EH (cell line): ENCODE measurements around the gene MME.

Experiments used
- DNase-seq: peaks from one replicate; pipeline ENCODE4 v3.0.0-alpha.2; 2015; ENCODE audit warnings: low read depth

The MME gene

DNA sequence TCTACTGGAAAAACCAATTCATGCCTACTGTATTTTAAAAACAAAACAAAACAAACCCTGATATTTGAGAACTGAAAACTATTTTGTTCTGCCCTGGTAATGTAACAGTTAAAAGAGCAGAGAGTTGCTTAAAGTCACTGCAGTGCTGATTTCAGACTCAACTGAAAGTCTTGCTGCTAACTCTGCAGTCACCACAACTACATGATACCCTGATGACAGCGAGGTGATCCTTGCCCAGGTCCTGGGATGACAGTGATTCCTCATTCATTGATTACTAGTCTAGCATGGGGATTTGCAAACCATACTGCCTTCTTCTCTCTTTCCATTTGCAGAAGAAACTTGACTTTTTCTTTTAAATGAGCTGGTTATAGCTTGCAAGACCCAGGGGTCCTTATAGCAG lies 67.5 kb downstream of the MME start:
- DNase-seq: no peak

DNA sequence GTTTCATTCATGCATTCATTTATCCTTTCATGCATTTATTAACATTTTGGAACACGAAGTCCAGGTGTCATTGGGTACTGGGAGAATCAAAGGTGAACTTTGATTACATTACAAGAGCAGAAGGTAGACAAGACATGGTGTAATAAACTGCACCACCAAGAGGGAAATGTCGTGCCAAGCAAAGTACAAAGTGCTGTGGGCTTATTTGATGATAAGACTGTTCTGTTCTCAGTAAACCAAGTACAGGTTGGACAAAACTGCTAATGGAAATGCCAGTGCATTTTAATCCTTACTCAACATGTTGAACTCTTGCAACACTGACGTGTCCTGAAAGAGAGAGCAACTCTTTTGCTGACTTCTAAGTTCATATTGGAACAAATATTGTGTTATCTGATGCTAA lies 69.4 kb downstream of the MME start:
- no peak for DNase-seq

DNA sequence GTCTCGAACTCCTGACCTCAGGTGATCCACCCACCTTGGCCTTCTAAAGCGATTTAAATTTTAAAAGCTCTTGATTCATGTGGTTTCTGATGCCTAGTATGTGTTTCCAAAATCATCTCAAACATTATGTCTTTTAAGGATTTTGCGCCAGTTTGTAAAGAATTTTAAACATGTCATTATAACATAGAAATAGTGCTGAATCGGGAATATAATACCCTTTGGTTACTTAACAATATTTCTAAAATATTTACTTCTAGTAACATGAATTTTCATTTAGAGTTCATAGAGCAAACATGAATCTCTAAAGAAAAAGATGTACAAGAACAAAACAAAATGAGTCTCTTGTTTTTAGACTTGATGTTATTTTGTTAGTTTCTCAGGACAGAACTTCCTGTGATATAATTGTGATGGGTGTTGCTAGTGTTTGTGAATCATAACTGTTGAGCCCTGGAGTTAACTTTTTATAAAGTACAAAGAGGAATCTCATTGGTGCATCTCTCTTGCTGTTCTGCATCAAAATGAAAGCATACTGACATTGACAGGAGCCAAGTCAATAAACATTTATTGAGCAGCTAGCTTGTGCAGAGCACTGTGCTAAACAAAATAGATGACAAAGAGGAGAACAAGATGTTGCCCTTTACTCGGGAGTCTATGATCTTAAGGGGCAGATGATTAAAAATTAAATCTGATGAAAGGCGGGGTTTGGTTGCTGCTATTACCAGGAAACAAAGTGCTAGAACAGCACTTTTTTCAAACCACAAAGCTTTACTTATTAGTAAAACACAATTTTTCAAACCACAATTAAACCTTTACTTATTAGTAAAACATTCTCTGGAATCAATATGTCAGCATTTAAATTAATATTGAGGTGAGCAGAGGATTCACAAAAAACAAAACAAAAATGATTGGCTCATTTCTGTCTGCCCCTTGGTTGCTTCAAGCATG lies 73.4 kb downstream of the MME start:
- peak; percentile 5 for DNase-seq

DNA sequence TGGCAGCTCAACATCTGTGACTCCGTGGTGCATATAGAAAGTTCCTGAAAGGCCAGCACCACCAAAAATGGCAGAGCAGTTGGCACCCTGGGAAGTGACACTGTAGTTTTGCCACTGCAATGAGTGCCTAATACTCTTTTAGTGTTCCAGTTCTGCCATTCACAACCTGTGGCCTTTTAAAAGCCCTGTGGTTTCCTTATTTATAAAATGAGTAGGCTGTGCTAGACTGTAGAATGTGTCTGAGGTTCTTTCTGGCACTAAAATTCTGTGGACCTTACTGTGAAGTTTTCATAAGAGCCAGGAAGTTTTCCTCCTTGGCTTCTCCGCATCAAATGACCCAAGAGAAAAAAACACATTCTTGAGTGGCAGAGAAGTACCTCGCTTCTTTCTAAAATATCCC lies 74.1 kb downstream of the MME start:
- DNase-seq: peak; percentile 17

DNA sequence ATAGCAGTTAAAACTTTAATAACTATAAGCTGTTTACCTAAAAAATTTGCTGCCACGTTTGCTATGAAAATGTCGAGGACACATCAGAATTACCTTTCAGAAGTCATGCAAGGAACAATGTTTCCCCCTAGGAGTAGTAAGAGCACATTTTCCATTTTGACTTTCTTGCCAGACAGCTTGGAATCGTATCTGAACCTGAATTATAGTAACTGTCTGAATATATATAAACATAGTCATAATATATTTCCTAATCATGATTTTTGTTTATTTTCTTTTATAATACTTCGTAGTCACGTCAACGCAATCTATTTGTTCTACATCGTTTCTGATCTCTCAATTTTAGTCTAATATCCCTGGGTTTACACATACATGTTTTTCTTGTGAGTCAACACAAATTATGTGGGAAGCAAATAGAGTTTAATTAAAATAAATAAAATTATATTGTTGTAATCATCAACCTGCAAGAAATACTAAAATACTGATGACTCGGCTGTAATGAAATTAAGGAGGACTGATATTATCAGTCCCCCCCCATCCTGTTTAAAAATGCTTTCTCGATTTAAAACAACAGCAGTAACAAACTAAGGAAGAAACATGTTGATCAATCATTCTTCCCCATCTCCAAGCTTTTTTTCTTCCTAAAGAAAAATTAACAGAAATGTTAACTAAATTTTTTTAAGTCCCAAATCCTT lies 78.4 kb downstream of the MME start:
- no peak for DNase-seq

DNA sequence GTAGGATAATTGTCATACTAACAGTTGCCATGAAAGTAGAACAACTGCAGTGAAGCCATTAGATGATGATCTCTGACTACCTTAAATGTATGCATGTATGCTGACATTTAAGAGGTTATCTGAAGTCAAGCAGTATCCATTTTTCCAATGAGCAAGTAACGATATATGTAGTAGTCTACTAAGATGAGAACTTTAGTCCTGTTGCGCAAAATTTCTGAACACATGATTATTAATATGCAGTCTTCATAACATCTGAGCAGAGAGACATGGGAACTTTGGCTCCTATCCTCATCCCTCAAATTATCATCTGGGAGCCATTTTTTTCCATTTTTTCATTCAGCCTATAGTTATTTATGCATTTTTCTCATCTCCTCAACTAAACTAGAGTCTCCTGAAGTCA lies 79.2 kb downstream of the MME start:
- no peak for DNase-seq

DNA sequence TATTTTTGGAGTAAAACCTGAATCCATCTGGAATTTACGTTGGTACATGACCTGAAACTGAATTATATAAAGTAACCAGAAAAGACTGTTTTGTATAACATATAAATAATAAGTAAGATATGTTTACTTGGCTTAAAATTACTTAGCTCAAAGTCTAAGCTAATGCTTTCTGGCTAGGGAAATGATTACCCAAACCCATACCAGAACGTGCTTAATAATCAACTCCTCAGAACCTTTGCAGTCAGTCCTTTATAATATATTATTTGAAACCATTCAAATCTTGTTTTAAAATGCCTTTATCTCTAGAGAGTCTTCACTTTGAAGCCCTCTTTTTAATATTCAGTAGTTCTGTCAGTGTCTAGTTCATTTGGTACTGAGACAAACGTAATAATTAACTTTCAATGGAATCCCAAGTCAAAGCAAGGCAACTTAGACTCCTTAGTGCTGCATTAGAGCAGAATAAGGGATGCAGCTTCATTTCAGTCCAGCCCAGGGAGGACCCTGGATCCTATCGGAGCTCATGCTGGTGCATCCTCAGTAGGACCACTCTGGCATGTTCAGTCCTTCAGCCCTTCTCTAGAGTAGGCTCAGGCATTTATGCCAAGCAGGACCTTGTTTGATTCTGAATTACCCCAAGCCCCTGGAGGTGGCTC lies 81.6 kb downstream of the MME start:
- no peak for DNase-seq

DNA sequence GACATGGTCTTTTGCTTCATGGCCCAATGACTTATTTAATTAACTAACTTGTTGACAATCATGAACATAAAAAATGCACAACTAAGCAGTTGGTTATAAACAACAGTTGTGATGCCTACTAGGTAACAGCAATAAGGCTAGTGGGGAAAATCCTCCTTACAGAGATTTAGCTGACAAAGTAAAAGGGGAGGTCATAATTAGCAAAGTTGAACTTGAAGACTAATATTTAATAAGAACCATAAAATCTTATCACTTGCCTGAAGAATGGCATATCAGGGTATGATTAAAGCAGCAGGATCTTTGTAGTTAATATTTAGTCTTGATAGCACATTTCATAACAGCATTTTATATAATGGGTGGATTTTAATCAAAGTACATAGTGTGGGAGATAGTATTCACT lies 84.2 kb downstream of the MME start:
- no peak for DNase-seq

DNA sequence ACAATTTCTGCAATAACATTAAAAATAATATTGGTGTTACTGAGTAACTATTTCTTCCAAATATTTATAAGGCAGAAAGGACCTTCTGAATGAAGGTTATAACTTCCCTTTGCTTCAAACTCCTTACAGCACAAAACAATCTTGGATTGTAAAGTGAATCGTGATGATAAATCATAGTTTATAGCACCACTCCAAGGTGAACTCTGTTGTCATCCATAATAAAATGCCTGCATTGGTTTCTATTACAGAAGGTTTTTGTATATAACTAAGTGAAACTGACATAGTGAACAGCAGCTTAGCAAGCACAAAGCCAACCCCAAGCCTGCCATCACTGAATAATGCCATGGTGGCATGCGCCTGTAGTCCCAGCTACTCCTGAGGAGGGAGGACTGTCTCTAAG lies 86.3 kb downstream of the MME start:
- no peak for DNase-seq

DNA sequence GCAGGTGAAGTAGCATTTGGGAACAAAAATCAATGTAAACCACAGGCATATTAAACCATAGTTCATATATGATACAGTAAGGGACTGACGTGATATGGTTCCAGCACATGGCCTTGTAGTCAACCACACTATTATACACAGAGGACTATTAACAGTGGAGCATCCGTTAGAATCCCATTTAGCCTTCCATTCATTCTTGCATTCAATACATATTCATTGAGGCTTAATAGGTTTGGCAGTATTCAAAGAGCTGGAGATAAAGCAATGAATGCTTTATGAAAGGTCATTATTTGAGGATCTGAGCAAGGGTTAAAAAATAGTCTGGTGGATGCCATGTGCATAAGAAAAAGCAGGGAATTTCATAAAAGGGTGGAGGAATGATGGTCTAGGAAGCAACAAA lies 89.1 kb downstream of the MME start:
- DNase-seq: no peak

DNA sequence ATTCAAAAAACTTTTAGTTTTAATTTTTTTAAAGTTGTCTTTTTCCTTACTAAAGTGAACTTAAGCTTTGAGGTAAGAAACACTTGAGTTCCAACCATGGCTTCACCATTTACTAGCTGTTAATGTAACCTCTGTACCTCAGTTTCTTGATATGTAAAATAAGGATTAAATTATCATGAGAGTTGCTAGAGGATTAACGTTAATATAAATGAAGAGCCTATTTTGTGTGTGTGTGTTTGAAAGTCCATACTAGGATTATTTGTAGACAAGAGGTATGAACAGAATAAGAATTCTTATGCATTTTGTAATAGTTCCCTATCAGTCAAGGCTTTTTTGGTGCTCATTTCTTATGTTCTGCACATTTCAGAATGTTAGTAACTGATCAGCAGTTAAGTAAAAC lies 93.7 kb downstream of the MME start:
- no peak for DNase-seq

DNA sequence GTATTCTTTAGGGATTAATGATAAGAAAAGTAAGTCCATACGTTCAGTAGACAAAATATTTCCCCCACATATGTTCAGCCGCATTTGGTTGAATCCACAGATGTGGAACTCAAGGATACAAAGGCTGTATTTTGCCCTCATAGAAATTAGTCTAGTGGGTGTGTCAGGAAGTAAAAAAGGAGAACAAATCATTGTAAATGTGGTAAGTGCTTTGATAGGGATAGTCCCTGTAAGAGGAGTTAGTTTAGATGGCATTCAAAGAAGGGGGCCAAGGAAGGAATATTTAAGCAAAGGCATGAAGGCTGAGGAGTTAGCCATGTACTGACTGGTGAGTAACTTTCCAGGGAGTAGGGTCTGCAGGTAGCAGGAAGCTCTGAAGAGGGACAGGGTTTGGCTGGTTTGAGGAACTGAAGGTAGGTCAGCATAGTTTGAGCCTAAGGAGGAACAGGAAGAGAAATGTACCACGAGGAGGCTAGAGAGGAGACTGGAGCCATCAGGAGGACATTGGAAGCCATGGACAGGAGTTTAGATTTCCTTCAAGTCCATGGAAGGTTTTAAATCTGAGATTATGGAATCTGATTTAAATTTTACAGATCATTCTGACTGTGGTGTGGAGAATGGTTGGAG lies 98.8 kb downstream of the MME start:
- DNase-seq: no peak

DNA sequence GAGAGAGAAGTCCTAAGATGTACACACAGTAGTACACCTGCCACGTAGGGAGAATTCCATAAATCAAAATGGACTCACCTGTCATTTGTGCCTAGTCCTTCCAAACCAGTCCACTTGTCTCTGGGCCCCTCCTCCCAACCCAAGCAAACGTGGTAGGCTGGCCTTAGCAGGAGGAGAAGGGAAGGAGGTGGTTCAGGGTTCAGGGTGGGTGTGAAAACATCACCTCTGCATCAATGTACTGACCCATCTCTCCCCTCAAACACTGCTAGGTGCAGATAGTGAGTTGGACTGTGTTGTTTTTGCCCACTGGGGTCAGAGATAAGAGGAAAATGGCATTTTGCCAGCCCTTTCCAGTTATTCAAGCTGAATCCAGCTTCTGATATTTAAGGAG lies 99.3 kb downstream of the MME start:
- DNase-seq: no peak

DNA sequence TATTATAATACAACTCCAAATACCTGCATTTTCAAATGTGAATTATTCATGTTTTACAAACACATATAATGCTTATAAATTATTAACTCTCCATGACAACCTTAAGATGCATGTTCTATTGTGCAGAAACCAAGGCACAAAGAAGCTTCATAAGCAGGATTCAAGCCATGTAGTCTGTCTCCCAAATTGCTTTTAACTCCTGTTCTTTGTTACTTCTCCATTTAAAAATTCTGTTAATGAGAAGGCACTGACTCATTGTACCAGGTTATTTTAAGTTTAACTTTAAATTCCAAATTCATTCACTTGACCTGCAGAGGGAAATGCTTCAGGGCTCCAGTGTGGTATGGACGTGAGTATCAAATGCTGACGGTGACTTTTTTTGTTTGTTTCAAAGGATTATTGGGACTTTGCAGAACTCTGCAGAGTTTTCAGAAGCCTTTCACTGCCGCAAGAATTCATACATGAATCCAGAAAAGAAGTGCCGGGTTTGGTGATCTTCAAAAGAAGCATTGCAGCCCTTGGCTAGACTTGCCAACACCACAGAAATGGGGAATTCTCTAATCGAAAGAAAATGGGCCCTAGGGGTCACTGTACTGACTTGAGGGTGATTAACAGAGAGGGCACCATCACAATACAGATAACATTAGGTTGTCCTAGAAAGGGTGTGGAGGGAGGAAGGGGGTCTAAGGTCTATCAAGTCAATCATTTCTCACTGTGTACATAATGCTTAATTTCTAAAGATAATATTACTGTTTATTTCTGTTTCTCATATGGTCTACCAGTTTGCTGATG lies 100.0 kb downstream of the MME start:
- no peak for DNase-seq

DNA sequence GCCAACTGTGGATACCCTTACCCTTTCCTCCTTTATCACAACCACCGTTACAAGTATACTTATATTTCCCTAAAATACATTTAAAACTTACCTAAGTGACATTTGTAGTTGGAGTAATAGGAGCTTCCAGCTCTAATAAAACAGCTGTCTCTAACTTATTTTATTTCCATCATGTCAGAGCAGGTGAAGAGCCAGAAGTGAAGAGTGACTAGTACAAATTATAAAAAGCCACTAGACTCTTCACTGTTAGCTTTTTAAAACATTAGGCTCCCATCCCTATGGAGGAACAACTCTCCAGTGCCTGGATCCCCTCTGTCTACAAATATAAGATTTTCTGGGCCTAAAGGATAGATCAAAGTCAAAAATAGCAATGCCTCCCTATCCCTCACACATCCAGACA lies 102.3 kb downstream of the MME start:
- DNase-seq: no peak

DNA sequence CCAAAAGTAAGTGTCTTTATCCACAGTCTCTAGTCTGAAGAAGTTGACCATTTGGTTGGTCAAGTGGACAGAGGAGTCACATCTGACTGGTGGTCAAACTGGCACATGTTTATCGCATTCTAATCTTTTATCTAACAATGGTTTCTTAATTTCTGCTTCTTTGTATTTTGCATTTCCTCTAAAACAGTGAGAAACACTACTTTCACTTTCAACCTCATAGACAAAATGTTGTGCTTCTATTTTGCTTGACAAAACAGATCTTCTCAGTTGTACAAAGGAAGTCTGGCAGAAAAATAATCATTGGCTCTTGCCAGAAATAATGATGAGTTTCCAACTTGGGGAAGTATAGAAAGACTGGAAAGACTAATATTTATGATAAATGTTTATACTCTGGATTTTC lies 103.9 kb downstream of the MME start:
- DNase-seq: no peak

DNA sequence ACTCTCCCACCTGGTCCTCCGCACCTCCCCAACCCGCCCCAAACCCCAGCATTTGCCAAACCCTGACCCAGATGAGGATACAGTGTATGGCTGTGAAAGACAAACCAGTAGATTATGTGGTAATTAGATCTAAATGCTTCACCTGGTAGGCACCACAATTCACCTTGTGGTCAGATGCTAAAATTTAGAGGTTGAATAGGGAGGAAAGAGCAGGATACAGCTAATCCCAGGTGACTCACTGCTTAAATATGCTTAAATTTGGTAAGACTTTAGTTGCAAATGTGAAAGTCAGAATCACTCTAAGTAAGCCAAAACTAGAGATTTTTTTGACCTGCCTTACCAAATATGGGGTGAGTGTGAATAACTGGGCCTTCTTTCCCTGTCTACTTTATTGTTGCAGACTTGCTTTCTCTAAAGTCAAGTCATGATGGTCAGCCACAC lies 105.5 kb downstream of the MME start:
- peak; percentile 75 for DNase-seq

DNA sequence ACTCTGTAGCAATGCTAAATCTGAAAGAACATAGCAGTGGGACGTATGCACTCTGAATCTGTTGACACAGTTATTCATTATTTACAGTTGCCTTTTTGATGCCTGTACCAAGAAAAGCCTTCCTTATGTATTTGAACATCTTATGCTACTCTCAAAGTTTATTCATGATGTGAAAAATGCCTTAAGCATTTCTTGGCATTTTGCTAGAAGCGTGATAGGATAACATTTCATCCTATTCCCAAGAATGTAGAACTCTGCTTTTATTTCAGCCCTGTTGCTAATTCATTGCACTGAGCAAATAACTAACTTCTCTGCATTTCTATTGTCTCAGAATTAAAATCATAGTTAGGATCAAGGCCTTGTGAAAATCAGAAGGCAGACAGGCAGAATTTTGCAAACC lies 107.9 kb downstream of the MME start:
- DNase-seq: peak; percentile 34

DNA sequence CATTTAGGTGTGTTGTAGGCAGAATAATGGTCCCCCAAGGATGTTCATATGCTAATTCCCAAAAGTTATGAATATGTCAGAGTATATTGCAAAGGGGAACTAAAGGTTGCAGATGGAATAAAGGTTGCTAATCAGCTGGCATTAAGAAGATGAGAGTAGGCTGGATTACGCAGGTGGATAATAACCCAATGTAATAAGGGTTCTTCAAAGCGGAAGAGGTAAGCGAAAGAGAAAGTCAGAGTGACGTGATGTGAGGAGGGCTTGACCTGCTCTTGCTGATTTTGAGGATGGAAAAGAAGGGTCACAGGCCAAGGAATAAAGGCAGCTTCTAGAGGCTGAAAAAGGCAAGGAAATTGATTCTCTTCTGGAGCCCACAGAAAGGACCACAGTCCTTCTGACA lies 109.4 kb downstream of the MME start:
- DNase-seq: no peak

DNA sequence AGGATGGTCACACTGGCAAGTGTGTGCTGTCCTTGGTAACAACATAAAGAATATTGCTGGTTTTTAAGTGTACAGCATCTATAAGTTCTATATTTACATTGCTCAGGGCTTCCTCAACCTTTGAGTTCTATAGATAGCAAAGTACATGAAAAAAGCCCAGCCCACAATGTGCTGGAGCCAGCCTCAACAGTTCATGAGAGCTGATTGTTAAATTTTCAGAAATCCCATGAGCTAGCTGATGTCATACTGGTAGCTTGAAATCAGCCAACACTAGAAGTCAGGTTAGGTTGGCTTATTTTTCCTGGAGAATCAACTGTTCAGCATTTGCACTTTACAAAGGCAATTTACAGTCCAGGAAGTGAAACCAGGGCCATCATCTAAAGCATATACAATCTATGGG lies 110.6 kb downstream of the MME start:
- no peak for DNase-seq

DNA sequence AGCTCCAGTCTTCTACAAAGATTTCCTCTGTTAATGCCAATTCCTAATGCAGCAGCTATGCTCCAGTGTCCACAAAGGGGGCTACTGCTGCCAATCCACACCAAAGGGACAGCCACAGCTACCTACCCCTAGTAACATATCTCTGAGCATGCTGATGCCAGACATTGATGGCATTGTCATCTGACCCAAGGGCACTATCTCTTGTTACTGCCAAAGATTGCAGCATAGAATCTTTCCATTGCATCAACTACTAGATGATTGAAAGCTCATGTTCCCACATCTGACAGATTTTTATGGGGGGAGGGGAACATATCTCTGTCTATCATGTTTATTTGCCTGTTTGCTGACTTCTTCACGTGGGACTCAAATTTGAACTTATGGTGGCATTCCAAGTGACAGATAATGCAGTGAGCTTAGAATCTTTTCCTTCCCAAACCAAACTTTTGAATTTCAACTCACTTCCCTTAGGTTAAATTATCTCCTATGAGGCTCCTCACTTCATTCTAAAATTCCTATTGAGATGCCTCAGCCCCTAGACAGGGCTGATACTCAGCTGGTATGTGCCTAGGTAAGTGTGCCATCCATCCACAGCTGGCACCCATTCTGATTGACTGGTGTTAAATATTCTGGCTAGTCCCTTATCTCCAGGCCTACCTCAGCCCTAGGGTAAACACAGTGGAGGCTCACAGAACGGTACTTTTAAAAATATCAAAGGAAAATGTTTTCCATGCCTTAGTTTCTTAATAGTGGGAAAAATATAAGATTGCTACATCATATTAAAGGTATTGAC lies 113.0 kb downstream of the MME start:
- no peak for DNase-seq
